ENCODE measurements around the gene USP6. TPM values are rescaled to one million over a fixed set of nuclear protein-coding genes. Genes with fewer than 3 reads are reported as not detected.
"Not testable (repeated sequence)": the region's sequence is repeated elsewhere in the genome, so short reads cannot be mapped to it uniquely, and the experiment has no call there.

The USP6 gene
- 1 to 10 TPM in 1 of 6 donors, under 1 TPM in 4, not detected in 1; 0.15 to 8.4 (median 0.29) TPM for total RNA-seq

DNA sequence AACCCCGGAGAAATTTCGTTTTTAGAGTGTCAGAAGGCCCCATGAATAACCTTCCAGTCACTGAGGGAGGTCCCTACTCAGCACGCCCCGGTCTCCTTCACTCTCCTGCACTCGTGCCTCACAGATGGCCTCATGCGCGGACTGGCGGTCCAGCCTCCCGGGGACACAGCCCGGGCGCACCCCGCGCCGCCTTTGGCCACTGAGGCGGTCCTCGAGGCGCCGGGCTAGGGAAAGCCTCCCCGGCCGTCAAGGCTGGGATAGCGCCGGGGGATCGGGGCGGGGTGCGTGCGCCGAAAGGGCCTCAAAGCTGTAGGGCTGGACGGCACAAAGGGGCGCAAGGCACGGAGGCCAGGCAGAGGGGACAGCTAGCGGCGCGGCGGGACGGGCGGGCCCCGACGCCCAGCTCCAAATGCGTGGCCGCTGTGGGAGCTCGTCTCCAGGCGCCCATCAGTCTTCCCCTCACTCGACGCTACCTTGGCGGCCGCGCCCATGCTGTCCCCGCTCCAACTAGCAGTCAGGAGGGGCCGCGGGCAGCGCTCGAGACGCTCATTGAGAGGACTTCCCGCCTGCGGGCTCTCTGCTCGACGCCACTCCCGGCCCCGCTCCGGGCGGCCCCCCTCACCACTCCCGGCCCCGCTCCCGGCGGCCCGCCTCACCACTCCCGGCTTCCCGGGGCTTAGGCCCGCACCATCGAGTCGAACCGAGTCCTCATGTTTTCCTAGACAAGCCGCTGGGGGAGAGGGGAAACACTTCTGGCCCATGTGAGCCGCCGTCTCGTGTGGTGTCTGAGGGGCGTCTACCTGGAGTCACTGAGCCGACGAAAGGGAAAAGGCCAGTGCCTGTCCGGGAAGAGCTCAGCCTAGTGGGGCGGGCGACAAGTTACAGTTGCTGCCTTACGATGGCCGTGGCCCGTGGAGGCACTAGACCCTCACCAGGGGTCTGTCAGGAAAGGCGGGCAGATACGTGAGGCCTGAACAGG is at the start of gene USP6:
USP6 (plus strand) TSS at position 360 of the 979 bp plus-strand sequence. CDS start 14,336 bp downstream, outside the sequence.
- WGBS, 2 donors: 30 to 35% methylated on average over 33 to 52 of the region's 87 CpGs
- peaks cover 0 to 17% (median 5%) of the 10 kb centered on the region in 4 donors for H3K27me3 ChIP-seq
- TF ChIP-seq, protein P1, sequence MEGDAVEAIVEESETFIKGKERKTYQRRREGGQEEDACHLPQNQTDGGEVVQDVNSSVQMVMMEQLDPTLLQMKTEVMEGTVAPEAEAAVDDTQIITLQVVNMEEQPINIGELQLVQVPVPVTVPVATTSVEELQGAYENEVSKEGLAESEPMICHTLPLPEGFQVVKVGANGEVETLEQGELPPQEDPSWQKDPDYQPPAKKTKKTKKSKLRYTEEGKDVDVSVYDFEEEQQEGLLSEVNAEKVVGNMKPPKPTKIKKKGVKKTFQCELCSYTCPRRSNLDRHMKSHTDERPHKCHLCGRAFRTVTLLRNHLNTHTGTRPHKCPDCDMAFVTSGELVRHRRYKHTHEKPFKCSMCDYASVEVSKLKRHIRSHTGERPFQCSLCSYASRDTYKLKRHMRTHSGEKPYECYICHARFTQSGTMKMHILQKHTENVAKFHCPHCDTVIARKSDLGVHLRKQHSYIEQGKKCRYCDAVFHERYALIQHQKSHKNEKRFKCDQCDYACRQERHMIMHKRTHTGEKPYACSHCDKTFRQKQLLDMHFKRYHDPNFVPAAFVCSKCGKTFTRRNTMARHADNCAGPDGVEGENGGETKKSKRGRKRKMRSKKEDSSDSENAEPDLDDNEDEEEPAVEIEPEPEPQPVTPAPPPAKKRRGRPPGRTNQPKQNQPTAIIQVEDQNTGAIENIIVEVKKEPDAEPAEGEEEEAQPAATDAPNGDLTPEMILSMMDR (IDR thresholded peaks at IDR 0.05): no peak
- TF ChIP-seq EP300 (IDR thresholded peaks at IDR 0.05) (no peak), POLR2AphosphoS5 (IDR thresholded peaks at IDR 0.05) (no peak), POLR2A (IDR thresholded peaks at IDR 0.05) (no peak)
- H3K36me3 ChIP-seq: no peaks in the 10 kb centered on the region
- ATAC-seq (ENCODE audit: low FRiP score in 2 of 2): no peak
- H3K9me3 ChIP-seq: no peaks in the 10 kb centered on the region
- DNase-seq: peak in 1 of 2 donors; percentile 85
- H3K4me3 ChIP-seq: peak within 1 kb of the TSS in 2 of 4 donors; percentile 2 to 50
- H3K27ac ChIP-seq: peak within 1 kb of the TSS in 1 of 4 donors; percentile 64
- peaks cover 2 to 10% (median 7%) of the 10 kb centered on the region in 4 donors for H3K4me1 ChIP-seq

DNA sequence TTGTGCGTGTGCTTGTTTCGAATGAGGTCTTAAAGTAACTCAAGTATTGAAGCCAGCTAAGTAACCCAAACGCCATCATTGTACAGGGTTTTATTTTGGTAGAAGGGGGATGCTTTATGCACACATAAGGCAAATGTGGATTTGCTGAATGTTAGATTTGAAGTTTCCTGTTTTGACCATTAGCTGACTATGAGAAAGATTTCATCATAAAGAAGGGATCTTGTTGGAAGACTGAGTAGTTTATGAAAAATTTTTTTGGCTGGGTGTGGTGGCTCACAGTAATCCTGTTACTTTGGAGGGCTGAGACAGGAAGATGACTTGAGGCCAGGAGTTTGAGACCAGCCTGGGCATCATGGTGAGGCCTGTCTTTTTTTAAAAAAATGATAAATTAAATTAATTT is 47.6 kb upstream of the USP6 start:
- no peaks in the 10 kb centered on the region for H3K4me1 ChIP-seq
- H3K36me3 ChIP-seq: no peaks in the 10 kb centered on the region
- H3K27me3 ChIP-seq: no peaks in the 10 kb centered on the region
- no peaks in the 10 kb centered on the region for H3K9me3 ChIP-seq
- no peak overlapping the region for H3K27ac ChIP-seq
- 88 to 89% methylated on average over 3 of the region's 3 CpGs for WGBS, 2 donors
- TF ChIP-seq POLR2A (IDR thresholded peaks at IDR 0.05) (no peak), POLR2AphosphoS5 (IDR thresholded peaks at IDR 0.05) (no peak), EP300 (IDR thresholded peaks at IDR 0.05) (no peak)
- TF ChIP-seq, protein P1 (IDR thresholded peaks at IDR 0.05): no peak
- H3K4me3 ChIP-seq: no peak overlapping the region
- no peak for ATAC-seq (ENCODE audit: low FRiP score in 2 of 2)
- DNase-seq: no peak

DNA sequence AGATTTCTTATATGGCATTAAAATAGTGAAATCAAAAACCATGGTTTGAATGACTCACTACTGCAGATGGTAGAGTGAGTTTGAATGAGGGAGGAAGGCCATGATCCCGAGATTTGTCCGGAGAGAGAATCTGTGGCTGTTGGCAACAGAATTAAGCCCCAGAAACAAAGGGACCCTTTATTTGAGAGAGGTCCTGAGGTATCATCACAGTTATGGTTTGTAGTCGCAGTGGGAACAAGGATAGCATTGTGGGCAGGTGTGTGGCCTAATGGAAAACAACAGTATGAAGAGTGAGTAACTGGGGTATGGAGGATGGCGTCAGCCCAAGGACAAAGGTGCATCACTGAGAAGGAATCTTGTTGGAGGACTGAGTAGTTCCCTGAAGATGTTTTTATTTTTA is 46.1 kb upstream of the USP6 start:
- H3K4me3 ChIP-seq: no peak overlapping the region
- H3K27me3 ChIP-seq: no peaks in the 10 kb centered on the region
- TF ChIP-seq POLR2AphosphoS5 (IDR thresholded peaks at IDR 0.05) (no peak), EP300 (IDR thresholded peaks at IDR 0.05) (no peak), POLR2A (IDR thresholded peaks at IDR 0.05) (no peak)
- TF ChIP-seq, protein P1 (IDR thresholded peaks at IDR 0.05): no peak
- DNase-seq: no peak
- H3K4me1 ChIP-seq: no peaks in the 10 kb centered on the region
- no peak overlapping the region for H3K27ac ChIP-seq
- no peaks in the 10 kb centered on the region for H3K9me3 ChIP-seq
- H3K36me3 ChIP-seq: no peaks in the 10 kb centered on the region
- ATAC-seq (ENCODE audit: low FRiP score in 2 of 2): no peak
- WGBS, 2 donors: 91 to 96% methylated on average over 4 of the region's 4 CpGs

DNA sequence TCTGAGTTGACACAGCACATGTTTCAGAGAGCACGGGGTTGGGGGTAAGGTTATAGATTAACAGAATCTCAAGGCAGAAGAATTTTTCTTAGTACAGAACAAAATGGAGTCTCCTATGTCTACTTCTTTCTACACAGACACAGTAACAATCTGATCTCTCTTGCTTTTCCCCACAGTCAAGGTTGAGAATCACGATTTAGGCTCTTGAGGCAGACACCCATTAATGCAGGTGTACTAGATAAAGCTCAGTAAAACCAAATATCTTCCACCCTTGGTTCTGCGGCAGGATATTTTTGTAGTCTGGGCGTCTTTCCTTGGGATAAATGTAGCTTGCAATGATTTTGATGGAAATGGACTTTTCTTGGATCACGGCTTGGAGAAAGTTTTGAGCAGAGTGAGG is 40.4 kb upstream of the USP6 start:
- not testable (repeated sequence) for H3K4me3 ChIP-seq; H3K36me3 ChIP-seq; DNase-seq; H3K27ac ChIP-seq; H3K9me3 ChIP-seq; H3K27me3 ChIP-seq; ATAC-seq (ENCODE audit: low FRiP score in 2 of 2)
- H3K4me1 ChIP-seq: peaks cover 10 to 15% (median 12%) of the 10 kb centered on the region in 4 donors
- 79 to 81% methylated on average over 5 of the region's 5 CpGs for WGBS, 2 donors

DNA sequence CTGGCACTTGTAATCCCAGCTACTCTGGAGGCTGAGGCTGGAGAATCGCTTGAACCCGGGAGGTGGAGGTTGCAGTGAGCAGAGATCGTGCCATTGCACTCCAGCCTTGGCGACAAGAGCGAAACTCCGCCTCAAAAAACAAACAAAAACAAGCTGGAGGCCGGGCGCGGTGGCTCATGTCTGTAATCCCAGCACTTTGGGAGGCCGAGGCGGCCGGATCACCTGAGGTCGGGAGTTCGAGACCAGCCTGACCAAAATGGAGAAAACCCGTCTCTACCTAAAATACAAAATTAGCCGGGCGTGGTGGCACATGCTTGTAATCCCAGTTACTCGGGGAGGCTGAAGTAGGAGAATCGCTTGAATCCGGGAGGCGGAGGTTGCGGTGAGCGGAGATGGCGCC is 38.6 kb upstream of the USP6 start:
- Histone ChIP-seq H3K4me3 (peak overlapping the region in 3 of 4 donors; percentile 62 to 81 (median 78)), H3K27ac (peak overlapping the region in 2 of 4 donors; percentile 84 to 85), H3K4me1 (peaks cover 10 to 15% (median 12%) of the 10 kb centered on the region in 4 donors)
- not testable (repeated sequence) for ATAC-seq (ENCODE audit: low FRiP score in 2 of 2); H3K27me3 ChIP-seq; H3K36me3 ChIP-seq; H3K9me3 ChIP-seq
- 97 to 98% methylated on average over 24 of the region's 24 CpGs for WGBS, 2 donors
- peak in 1 of 2 donors; percentile 52 for DNase-seq

All from upper lobe of left lung (tissue), 6 donors.